K562 (cell line): ENCODE results near the gene C9orf50. TPM values are rescaled to one million over a fixed set of nuclear protein-coding genes. Genes with fewer than 3 reads are reported as not detected.
A peak's percentile ranks its signal among the peaks of the same experiment; 100 is the strongest.

ENCODE experiments used
- CBX5 ChIP-seq: IDR thresholded peaks from 2 replicates; pipeline ENCODE4 v1.6.1; 2014; ENCODE audit warnings: low read depth, borderline replicate concordance
- CSDE1 ChIP-seq, 2 experiments: fragments of 450-650 bp; IDR thresholded peaks; 2 replicates each; pipeline ENCODE4 v1.6.1; 2016; ENCODE audit warnings: mild to moderate bottlenecking in 1 of 2
- GABPB1 ChIP-seq: sonication (generic); formaldehyde crosslinking; IDR thresholded peaks from 2 replicates; pipeline ENCODE4 v1.8.0; 2022; ENCODE audit warnings: mild to moderate bottlenecking, missing genetic modification reagents
- HEY1 ChIP-seq: fragments of 250-450 bp; sonication (Bioruptor Pico); IDR thresholded peaks from 2 replicates; pipeline ENCODE4 v1.5.0; 2020; ENCODE audit warnings: mild to moderate bottlenecking, moderate library complexity, borderline replicate concordance
- KLF10 ChIP-seq: fragments of 250-450 bp; sonication (Bioruptor Pico); IDR thresholded peaks from 2 replicates; pipeline ENCODE4 v1.6.1; 2021; ENCODE audit warnings: matching md5 sums
- KLF6 ChIP-seq: fragments of 250-450 bp; sonication (Bioruptor Pico); IDR thresholded peaks from 2 replicates; pipeline ENCODE4 v1.4.0; 2020; ENCODE audit warnings: mild to moderate bottlenecking, moderate library complexity, borderline replicate concordance
- MCM5 ChIP-seq: fragments of 450-650 bp; IDR thresholded peaks from 2 replicates; pipeline ENCODE4 v1.6.1; 2016; ENCODE audit warnings: low read depth
- NEUROD1 ChIP-seq: fragments of 150-350 bp; IDR thresholded peaks from 2 replicates; pipeline ENCODE4 v1.6.1; 2014; ENCODE audit warnings: borderline replicate concordance, low read length, low read depth; ENCODE audit not compliant: partially characterized antibody
- NFE2 ChIP-seq: IDR thresholded peaks from 2 replicates; pipeline ENCODE4 v1.6.1; 2014; ENCODE audit warnings: antibody characterized with exemption, low read depth
- NFRKB ChIP-seq: fragments of 450-650 bp; IDR thresholded peaks from 2 replicates; pipeline ENCODE4 v1.6.1; 2016; ENCODE audit warnings: low read depth
- NR1H2 ChIP-seq: sonication (generic); formaldehyde crosslinking; IDR thresholded peaks from 2 replicates; pipeline ENCODE4 v1.4.0; 2020; ENCODE audit warnings: mild to moderate bottlenecking, missing genetic modification reagents
- POLR2G ChIP-seq: fragments of 200-400 bp; formaldehyde crosslinking; IDR thresholded peaks from 2 replicates; pipeline ENCODE4 v1.6.1; 2017; ENCODE audit warnings: low read depth, mild to moderate bottlenecking, antibody characterized with exemption, low read length, moderate library complexity
- RBM14 ChIP-seq: fragments of 200-400 bp; formaldehyde crosslinking; IDR thresholded peaks from 2 replicates; pipeline ENCODE4 v1.6.1; 2018; ENCODE audit warnings: low read depth, mild to moderate bottlenecking, low read length, moderate library complexity, borderline replicate concordance; ENCODE audit not compliant: insufficient read depth
- RFX1 ChIP-seq: fragments of 450-650 bp; IDR thresholded peaks from 2 replicates; pipeline ENCODE4 v1.6.1; 2016; ENCODE audit warnings: mild to moderate bottlenecking, moderate library complexity
- SMARCB1 ChIP-seq: IDR thresholded peaks from 2 replicates; pipeline ENCODE4 v1.6.1; 2011; ENCODE audit warnings: improper control_type of control experiment, low read depth; ENCODE audit not compliant: insufficient read length
- TCF3 ChIP-seq: sonication (generic); formaldehyde crosslinking; IDR thresholded peaks from 2 replicates; pipeline ENCODE4 v1.4.0; 2020; ENCODE audit warnings: mild to moderate bottlenecking, missing genetic modification reagents
- XRCC5 ChIP-seq: fragments of 200-400 bp; formaldehyde crosslinking; IDR thresholded peaks from 2 replicates; pipeline ENCODE4 v1.6.1; 2017; ENCODE audit warnings: low read depth, mild to moderate bottlenecking, low read length
- ZNF586 ChIP-seq: fragments of 450-650 bp; formaldehyde crosslinking; conservative IDR thresholded peaks from 2 replicates; pipeline ENCODE4 v1.4.0; 2020; ENCODE audit warnings: mild to moderate bottlenecking, moderate library complexity
- polyA plus RNA-seq, 8 experiments: library from polyadenylated mRNA; depleted of rRNA in 4 of 8; stranded (reverse) in 5 of 8; unstranded in 3 of 8; fragments of >200 nt; fragmentation: Nextera tagmentation in 2 of 8; fragmentation: Illumina TruSeq in 1 of 8; extraction: Ambion mirVana in 2 of 8; extraction: Trizol in 1 of 8; gene quantifications; 2 replicates each; pipeline versions ENCODE4 v1.2.1 to v1.2.3, GENCODE V29; 2011 to 2014; ENCODE audit warnings: inconsistent platforms in 1 of 8, missing spikeins in 1 of 8
- total RNA-seq, 7 experiments: library from RNA; depleted of rRNA in 6 of 7; stranded (reverse); fragments of >200 nt in 6 of 7; fragmentation: Illumina TruSeq in 2 of 7; extraction: Trizol in 2 of 7; gene quantifications; 2 replicates each; pipeline versions ENCODE4 v1.2.1 to v1.2.3, GENCODE V29; 2011 to 2021; ENCODE audit warnings: low replicate concordance in 1 of 7
- TF ChIP-seq, protein P1 (sequence below): fragments of 150-350 bp; IDR thresholded peaks from 2 replicates; pipeline ENCODE4 v1.6.1; 2014; ENCODE audit warnings: low read depth, mild to moderate bottlenecking, low read length, borderline replicate concordance
- TF ChIP-seq, protein P2 (sequence below): fragments of 450-650 bp; IDR thresholded peaks from 2 replicates; pipeline ENCODE4 v1.6.1; 2018; ENCODE audit not compliant: partially characterized antibody
- TF ChIP-seq, protein P3 (sequence below): sonication (generic); IDR thresholded peaks from 2 replicates; pipeline ENCODE4 v1.6.1; 2016

C9orf50 gene
- total and polyA plus RNA-seq, 9 of the 15 experiments (the other 6 are each of a cell fraction or from before 2014, with no cell fraction given), result not detected

DNA sequence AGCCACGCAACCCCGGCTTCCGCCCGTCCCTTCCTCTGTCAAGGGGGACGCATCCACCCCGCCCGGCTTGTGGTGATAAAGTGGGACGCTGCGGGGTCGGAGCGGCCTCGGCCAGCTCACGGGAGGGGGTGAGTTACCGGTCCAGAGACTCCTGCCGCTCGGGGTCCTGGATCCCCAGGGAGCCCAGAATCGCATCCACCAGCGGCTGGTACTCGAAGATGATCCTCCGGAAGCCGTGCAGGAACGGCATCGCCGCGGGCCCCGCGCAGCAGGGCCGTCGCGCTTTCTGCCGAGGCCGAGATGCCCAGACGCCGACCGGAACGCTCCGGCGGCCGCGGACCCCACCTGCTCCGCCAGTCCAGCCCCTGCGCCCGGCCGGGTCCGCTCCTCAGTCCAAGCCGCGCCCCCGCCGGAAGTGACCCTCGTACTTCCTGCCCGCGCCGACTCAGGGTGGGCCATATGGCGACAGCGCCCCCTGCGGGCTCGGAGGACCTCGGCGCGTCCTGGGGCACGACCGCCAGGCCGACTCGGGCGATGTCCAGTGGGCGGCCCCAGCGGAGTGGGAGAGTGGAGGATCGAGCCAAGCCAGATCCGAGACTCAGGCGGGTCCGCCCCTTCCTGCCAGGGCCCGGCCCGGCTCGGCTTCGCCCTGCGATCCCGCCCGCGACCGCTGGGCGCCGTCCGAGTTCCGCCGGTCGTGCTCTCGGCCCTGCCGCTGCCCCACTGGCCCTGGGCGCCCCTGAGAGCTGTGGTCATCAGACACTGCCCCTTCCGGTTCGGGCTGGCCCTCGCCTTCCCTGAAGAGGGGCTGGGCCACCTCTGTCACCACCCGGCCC, 21.1 kb upstream of the C9orf50 start, which contains the start of gene ASB6 (continued):
- TF ChIP-seq XRCC5 (peak; percentile 92), TCF3 (CRISPR knock-in tag) (peak; percentile 70), POLR2G (peak; percentile 84), CSDE1 (IDR thresholded peaks at IDR 0.05) (no peak), ZNF586 (CRISPR knock-in tag) (no peak), HEY1 (CRISPR knock-in tag) (no peak), NFRKB (no peak), KLF6 (no peak), CBX5 (0 out of 2 replicates have a peak, but pooled peaks have one; percentile 70), GABPB1 (CRISPR knock-in tag) (peak; percentile 99), NR1H2 (CRISPR knock-in tag) (no peak), NEUROD1 (peak; percentile 28), NFE2 (no peak), KLF10 (CRISPR knock-in tag) (no peak), RFX1 (no peak), RBM14 (no peak), MCM5 (no peak), SMARCB1 (no peak)
- TF ChIP-seq, protein P1, sequence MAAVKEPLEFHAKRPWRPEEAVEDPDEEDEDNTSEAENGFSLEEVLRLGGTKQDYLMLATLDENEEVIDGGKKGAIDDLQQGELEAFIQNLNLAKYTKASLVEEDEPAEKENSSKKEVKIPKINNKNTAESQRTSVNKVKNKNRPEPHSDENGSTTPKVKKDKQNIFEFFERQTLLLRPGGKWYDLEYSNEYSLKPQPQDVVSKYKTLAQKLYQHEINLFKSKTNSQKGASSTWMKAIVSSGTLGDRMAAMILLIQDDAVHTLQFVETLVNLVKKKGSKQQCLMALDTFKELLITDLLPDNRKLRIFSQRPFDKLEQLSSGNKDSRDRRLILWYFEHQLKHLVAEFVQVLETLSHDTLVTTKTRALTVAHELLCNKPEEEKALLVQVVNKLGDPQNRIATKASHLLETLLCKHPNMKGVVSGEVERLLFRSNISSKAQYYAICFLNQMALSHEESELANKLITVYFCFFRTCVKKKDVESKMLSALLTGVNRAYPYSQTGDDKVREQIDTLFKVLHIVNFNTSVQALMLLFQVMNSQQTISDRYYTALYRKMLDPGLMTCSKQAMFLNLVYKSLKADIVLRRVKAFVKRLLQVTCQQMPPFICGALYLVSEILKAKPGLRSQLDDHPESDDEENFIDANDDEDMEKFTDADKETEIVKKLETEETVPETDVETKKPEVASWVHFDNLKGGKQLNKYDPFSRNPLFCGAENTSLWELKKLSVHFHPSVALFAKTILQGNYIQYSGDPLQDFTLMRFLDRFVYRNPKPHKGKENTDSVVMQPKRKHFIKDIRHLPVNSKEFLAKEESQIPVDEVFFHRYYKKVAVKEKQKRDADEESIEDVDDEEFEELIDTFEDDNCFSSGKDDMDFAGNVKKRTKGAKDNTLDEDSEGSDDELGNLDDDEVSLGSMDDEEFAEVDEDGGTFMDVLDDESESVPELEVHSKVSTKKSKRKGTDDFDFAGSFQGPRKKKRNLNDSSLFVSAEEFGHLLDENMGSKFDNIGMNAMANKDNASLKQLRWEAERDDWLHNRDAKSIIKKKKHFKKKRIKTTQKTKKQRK, result no peak
- TF ChIP-seq, protein P2, sequence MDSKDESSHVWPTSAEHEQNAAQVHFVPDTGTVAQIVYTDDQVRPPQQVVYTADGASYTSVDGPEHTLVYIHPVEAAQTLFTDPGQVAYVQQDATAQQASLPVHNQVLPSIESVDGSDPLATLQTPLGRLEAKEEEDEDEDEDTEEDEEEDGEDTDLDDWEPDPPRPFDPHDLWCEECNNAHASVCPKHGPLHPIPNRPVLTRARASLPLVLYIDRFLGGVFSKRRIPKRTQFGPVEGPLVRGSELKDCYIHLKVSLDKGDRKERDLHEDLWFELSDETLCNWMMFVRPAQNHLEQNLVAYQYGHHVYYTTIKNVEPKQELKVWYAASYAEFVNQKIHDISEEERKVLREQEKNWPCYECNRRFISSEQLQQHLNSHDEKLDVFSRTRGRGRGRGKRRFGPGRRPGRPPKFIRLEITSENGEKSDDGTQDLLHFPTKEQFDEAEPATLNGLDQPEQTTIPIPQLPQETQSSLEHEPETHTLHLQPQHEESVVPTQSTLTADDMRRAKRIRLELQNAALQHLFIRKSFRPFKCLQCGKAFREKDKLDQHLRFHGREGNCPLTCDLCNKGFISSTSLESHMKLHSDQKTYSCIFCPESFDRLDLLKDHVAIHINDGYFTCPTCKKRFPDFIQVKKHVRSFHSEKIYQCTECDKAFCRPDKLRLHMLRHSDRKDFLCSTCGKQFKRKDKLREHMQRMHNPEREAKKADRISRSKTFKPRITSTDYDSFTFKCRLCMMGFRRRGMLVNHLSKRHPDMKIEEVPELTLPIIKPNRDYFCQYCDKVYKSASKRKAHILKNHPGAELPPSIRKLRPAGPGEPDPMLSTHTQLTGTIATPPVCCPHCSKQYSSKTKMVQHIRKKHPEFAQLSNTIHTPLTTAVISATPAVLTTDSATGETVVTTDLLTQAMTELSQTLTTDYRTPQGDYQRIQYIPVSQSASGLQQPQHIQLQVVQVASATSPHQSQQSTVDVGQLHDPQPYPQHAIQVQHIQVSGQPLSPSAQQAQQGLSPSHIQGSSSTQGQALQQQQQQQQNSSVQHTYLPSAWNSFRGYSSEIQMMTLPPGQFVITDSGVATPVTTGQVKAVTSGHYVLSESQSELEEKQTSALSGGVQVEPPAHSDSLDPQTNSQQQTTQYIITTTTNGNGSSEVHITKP, result peak; percentile 42
- TF ChIP-seq, protein P3, sequence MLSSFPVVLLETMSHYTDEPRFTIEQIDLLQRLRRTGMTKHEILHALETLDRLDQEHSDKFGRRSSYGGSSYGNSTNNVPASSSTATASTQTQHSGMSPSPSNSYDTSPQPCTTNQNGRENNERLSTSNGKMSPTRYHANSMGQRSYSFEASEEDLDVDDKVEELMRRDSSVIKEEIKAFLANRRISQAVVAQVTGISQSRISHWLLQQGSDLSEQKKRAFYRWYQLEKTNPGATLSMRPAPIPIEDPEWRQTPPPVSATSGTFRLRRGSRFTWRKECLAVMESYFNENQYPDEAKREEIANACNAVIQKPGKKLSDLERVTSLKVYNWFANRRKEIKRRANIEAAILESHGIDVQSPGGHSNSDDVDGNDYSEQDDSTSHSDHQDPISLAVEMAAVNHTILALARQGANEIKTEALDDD, result no peak
